GM12865 (cell line): ENCODE results near the gene INHBB.

Source experiments
- DNase-seq: peaks from one replicate; pipeline ENCODE4 v3.0.0; 2010; ENCODE audit warnings: low read depth
- H3K4me3 ChIP-seq: 2 replicates; pipeline ENCODE4 v1.5.1; 2011; ENCODE audit warnings: mild to moderate bottlenecking, low read depth, low read length, control low read depth
- CTCF ChIP-seq: IDR thresholded peaks from 2 replicates; pipeline ENCODE4 v1.5.1; 2011; ENCODE audit warnings: low read length, control low read depth, low read depth, inconsistent platforms; ENCODE audit not compliant: insufficient read depth; ENCODE audit errors: missing control alignments

INHBB gene

GRCh38 chr2:120366698-120367097, 20.8 kb downstream of the INHBB start:
- no peak for DNase-seq
- no peak for TF ChIP-seq CTCF
- no peak overlapping the region for H3K4me3 ChIP-seq

- H3K4me3 ChIP-seq: no peak overlapping the region
- TF ChIP-seq CTCF: no peak
- DNase-seq: no peak
Measured at GRCh38 chr2:120367221-120367620, 21.3 kb downstream of the INHBB start.

- no peak for TF ChIP-seq CTCF
- no peak for DNase-seq
- no peak overlapping the region for H3K4me3 ChIP-seq
Measured at GRCh38 chr2:120367649-120368048, 21.7 kb downstream of the INHBB start.

- no peak for DNase-seq
- no peak overlapping the region for H3K4me3 ChIP-seq
- no peak for TF ChIP-seq CTCF
Measured at GRCh38 chr2:120368086-120368485, 22.1 kb downstream of the INHBB start.

- TF ChIP-seq CTCF: no peak
- H3K4me3 ChIP-seq: no peak overlapping the region
- no peak for DNase-seq
Measured at GRCh38 chr2:120369250-120369649, 23.3 kb downstream of the INHBB start.

GRCh38 chr2:120371969-120372625, 26.2 kb downstream of the INHBB start:
- no peak for DNase-seq
- H3K4me3 ChIP-seq: no peak overlapping the region
- TF ChIP-seq CTCF: no peak

GRCh38 chr2:120372816-120373215, 26.9 kb downstream of the INHBB start:
- TF ChIP-seq CTCF: no peak
- DNase-seq: no peak
- H3K4me3 ChIP-seq: no peak overlapping the region
